NCI-H510A treated with DMSO at 0.1 percent for 48 hours (cell line): ENCODE data around the gene HOGA1.

ENCODE experiments used
- DNase-seq: peaks from one replicate; lab custom pipeline; 2025; lab: John Stamatoyannopoulos, UW

Gene HOGA1

DNA sequence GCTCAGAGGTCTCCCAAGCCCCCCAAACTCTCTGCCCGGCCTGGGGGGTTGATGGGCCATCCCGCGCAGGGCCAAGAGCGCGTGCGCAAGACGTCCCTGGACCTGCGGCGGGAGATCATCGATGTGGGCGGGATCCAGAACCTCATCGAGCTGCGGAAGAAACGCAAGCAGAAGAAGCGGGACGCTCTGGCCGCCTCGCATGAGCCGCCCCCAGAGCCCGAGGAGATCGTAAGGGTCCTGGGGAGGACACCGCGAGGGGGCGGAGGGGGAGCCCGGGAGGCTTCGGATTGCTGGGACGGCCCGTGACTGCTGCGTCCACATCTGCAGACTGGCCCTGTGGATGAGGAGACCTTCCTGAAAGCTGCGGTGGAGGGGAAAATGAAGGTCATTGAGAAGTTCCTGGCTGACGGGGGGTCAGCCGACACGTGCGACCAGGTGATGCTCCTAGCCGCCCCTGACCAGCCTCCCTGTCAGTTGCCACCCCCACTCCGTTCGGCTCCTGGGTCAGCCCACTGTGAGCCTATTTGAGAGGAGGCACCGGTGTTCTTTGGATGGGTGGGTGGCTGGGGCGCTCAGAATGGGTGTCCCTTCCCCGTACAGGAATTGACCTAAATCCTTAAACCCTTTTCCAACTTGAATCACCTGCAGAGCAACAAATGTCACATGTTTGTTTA is 5.9 kb upstream of the HOGA1 start:
- no peak for DNase-seq

DNA sequence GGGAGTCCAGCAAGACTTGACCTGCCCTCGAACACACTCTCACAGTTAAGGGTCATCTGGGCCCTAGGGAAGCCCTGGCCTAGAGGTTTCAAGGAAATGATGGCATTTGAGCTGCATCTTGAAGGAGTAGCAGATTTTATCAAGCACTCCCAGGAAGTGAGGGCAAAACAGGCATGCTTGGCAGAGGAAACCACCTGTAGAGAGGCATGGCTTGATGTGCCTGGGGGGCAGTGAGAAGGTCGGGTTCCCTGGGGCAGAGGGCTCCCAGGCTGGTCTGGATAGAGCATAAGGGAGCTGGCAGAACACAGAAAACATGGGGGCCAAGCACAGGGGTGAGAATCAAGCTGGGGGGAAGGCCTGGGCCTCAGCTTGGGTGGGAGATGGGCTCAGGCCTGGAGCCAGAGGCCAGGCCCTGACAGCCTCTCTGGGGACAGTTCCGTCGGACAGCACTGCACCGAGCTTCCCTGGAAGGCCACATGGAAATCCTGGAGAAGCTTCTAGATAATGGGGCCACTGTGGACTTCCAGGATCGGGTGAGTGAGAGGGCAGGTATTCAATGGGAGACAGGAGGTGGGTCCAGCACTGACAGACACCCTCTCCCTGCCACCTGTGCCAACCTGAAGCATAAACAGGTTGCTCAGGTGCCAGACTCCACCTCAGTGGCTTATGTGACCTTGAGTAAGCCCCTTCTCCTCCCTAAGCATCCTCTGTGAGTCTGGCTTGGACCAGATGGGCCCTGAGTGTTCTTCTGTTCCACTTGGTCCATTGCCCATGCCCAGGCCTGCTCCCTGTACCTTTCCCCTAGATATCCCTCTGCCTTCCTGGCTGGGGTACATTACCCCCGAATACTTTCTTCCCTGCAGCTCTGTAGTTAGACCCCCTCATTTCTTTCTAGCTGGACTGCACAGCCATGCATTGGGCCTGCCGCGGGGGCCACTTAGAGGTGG is 3.5 kb upstream of the HOGA1 start:
- DNase-seq: no peak

DNA sequence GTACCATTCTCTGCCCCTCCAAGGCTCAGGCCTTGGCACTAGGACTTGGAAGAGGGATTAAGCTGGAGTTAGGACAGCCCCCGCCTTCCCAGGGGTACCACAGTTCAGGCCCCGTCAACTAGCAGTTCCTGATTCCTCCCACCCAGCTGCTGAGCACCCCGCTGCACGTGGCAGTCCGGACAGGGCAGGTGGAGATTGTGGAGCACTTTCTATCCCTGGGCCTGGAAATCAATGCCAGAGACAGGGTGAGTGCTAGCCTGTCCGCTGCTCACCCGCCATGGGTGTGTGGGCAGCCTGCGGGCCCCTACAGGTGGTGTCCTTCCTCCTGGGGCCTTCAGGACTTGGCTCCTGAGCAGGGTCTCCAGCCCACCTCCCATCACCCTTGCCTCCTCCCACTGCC is 2.0 kb upstream of the HOGA1 start:
- DNase-seq: no peak

DNA sequence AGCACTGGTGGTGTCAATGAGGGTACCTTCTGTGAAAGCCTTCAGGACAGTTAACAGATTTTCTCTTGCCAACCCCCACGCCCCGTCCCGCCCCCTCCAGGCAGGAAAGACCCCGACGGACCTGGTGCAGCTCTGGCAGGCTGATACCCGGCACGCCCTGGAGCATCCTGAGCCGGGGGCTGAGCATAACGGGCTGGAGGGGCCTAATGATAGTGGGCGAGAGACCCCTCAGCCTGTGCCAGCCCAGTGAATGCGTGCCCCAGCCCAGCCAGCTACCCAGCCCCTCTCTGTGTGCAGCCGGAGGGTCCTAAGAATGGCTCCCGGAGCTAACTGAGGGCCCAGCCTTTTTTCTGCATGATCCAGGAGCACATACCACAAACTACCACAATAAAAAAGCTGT is 713 bp upstream of the HOGA1 start:
- no peak for DNase-seq

DNA sequence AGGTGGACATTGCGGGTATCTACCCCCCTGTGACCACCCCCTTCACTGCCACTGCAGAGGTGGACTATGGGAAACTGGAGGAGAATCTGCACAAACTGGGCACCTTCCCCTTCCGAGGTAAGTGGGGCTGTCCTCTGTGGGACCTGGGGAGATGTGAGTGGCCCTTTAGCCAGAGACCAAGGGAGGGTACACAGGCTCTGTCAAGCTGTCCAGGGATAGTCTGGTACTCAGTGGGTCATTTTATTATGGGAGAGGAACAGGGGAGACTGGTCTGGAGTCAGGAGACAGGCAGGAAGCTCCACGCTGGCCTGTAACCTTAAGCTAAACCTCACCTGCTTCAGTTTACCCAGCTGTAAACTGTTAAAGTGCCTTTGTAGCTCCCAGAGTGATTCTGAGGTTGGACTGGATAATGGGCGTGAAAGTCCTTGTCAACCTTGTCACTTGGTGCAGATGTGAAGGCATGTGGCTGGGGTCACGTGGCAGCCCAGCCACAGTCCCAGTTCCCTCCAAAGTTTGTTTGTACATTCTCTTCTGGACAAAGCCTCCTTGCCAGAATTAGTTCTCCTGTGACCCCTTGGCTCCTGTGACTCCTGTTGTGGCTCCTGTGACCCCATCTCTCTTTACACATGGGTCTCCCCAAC is 729 bp downstream of the HOGA1 start:
- DNase-seq: peak; percentile 7

DNA sequence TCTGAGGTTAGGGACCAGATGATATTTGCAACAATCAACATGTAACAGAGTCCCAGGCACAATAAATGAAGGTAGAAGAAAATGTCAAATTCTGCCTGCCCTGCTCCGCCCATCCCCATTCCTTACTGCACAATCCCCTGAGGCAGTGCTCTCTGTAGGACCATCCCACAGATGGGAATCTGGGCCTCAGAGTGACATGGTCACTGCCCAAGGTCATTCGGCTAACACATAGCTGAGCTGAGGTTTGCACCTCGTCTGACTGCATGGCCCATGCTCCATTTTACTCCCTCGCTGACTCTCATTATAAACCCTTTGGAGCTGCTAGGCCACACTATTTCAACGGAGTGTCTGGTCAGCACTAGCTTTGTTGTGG is 1.2 kb downstream of the HOGA1 start:
- no peak for DNase-seq

DNA sequence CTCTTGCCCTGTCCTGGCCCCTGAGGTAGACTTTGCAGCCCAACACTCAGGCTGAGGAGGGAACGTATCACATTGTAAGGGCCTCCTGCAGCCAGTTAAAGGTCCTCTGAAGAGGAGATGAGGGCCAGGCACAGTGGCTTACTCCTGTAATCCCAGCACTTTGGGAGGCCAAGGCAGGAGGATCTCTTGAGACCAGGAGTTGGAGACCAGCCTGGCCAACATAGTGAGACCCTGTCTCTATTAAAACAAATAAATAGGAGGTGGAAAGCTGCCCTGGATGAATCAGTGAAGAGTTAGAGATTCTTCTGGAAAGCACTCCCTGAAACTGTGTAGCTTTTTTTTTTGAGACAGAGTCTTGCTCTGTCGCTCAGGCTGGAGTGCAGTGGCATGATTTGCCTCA is 3.0 kb downstream of the HOGA1 start:
- no peak for DNase-seq

DNA sequence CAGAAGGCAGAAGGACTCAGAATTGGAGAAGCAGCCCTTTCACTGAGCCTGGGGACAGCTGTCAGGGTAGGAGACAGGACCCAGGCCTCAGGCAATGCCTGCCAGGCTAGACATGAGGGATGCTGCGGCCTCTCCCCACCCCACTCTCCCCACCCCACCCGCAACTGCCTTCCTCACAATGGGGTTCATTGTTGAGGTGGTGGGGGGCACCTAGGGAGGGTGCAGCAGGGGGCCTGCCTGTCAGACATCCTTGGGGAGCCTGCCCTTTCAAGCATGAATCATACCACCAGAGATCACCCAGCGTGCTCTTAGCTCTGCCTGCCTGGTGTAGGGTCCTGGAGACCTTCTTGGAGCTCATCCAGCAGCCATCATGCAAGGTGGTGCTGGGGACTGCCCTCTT is 5.3 kb downstream of the HOGA1 start, which contains the start of gene C10orf62:
Gene C10orf62 (plus strand): TSS at position 243 of the 400 bp plus-strand sequence. CDS start 177 bp downstream, outside the sequence.
- no peak for DNase-seq

DNA sequence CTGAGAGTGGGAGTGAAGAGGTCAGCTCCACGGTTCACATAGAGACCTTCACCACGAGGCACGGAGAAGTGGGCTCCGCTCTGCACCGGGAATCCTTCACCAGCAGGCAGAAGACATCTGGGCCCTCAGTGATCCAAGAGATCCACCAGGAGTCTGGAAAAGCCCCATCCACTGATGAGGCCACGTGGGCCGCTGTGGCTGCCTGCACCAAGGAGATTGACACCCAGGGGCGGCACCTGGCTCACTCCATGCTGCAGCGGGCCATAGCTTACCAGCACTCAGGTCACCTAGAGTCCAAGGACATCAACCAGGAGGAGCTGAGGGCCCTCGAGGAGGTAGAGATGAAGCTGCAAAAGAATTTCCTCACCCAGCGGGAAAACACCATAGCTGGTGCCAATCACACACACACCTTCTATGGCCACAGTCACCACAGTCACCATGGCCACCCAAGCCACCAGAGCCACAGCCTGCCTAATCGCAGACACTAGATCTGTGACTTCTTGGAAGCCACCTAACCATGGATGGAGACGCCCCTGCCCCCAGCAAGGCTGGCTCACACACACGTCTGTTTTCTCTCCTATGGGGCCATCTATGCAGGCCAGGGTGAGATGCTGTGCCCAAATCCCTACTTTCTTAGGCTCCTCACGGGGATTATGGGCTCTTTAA is 6.0 kb downstream of the HOGA1 start:
- no peak for DNase-seq

DNA sequence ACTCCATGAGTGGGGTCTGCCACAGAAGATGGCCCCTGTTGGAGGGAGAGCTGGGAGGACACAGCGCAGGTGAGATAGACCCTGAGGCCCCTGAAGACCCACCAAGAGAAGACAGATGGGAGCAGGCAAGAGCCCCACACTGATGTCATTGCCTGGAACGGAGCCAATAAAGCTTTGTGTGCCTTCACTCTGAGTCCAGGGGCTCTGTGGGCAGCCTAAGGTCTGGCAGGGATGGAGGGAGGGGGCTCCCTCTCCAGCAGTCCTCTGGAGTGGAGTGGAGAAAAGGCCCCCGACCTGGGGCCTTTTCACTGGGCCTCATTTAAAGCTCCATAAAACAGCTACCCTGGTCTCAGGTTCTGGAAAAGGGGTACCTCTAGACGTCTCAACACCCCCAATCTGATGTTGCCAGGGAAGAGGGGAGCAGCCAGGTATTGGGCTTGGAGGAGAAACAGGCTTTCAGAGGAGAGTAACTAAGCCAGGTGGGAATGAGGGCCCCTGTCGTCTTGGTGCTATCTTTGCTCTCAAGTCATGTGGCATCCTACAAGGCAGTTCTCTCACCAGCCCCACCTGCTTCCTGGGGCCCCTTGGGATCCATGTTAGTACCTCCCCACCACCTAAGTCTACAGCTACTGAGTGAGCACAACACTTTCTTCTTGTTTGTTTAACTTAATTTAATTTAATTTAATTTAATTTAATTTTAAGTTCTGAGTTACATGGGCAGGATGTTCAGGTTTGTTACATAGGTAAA is 6.7 kb downstream of the HOGA1 start:
- no peak for DNase-seq

DNA sequence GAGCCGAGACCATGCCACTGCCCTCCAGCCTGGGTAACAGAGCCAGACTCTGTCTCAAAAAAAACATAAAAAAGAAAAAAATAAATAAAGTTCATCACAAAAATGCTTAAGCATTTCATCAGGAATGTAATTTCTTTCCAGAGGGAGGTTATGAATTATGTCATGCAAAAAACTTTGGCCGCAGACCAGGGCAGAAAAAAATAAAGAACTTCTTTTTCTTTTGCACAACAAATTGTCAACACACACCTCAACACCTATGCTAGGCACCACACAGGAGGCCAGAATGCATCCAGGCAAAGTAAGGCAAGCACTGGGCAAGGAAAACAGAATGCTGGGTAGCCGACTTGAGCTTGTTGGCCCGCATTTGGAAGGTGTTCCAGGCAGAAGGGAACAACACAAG is 9.2 kb downstream of the HOGA1 start:
- no peak for DNase-seq

DNA sequence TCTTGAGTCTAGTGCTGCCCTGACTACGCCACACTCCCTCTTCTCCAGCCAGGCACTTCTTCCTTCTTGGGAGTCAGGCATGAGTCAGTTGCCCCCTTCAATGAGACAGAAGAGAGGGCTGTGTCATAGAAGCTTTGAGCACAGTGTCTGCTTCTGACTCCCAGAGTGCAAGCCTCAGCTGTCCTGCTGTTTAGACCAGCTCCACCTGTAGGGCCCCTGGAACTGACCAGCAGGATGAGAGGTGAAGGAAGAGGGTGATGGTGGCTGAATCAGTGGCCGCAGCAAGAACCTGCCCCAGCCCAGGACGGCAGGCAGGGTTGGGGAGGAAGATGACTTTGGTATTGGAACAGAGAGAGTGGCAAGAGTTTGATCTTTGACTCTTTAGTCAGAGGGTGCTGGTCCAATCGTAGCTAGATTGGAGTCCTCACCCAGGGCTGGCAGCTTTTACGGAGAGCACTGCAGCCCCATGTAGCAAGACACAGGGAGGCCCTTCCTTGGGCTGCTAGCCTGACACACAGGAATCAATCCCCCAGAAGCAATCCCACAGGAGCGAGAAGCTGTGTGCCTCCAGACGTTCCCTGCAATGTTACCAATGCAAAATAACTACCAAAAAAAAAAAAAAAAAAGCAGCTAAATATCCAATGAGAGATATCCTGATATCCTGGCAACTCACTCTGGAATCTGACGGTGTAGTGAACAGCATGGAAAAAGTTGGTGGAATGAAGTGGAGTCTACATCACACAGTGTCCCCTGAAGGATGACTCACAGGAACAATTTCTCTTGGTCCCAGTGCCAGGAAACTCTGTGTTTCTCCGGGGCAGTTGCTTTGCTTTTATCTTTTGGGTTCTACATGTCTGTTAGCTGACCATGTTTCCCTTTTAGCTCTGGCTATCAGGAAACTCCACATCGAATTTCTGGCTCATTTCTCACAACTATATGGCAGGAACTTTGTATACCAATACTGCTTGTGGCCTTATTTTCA is 12.2 kb downstream of the HOGA1 start:
- DNase-seq: no peak

DNA sequence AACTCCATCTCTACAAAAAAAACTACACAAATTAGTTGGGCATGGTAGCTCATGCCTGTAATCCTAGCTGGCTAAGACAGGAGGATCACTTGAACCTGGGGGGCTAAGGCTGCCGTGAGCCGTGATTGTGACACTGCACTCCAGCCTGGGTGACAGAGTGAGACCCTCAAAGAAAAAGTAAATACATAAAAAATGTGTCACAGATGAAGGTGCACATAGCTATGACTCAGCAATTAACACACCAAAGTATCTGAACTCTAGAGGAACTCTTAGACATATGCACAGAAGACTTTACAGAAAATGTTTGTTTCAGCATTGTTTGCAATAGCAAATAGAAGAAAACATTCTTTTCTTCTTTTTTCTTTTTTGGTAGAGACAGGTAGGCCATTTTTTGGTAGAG is 13.6 kb downstream of the HOGA1 start:
- DNase-seq: no peak

DNA sequence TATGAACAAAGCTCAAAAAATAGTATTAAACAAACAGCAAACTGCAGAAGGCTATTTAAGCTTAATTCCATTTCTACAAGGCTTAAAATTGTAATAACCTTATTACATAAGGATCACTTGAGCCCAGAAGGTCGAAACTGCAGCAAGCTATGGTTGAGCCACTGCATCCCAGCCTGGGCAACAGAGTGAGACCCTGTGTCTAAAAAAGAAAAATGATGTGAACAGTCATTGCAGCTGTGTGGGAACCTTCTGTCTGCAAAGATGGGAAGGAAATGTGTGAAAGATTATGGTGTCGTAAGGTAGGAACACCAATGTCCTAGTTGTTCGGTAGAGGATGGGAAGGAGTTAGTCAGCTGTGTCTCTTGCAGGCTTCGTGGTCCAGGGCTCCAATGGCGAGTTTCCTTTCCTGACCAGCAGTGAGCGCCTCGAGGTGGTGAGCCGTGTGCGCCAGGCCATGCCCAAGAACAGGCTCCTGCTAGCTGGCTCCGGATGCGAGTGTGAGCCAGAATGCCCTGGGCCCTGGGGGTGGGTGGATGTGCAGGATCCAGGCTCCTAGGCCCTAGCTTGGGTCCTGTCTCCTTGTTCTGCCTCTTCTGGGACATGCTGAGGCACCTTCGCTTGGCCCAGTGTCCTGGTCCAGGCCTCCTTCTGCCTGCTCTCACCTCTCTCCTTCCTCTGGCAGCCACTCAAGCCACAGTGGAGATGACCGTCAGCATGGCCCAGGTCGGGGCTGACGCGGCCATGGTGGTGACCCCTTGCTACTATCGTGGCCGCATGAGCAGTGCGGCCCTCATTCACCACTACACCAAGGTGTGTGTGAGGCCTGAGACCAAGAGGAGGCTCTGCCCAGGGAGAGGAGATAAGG is 14.4 kb downstream of the HOGA1 start:
- DNase-seq: no peak

DNA sequence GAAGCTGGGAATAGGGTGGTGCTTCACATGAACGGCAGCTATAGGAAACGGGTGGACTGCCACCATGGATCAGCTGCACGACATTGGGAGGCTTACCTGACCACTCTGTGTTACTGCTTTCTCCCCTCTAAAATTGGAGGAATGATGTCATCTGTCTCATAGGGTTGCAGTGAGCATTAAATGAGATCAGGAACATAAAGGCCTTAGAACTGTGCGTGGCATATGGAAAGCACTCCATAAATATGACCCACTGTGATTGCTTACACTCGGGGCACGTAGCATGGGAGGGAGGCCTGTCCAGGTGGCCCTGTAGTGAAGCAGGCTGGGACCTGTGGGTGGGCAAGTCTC is 15.1 kb downstream of the HOGA1 start:
- DNase-seq: no peak

DNA sequence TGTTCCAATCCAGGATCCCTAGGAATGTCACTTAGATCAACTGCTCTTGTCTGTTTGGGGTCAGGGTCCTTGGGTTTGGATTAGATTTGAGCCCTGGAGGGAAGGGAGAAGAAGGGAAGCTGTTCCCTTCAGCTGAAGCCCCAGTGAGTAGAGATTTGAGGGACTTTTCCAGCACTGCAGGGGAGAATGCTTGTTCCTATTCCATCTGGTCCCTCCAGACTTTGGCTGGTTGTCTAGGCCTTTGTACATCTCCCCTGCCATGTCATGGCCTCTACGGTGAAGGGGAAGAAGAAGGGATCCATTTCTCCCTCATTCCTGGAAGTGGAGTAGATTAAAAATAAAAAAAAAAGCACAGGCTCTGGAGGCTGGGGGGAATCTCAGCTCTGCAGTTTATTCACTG is 16.4 kb downstream of the HOGA1 start:
- DNase-seq: no peak

DNA sequence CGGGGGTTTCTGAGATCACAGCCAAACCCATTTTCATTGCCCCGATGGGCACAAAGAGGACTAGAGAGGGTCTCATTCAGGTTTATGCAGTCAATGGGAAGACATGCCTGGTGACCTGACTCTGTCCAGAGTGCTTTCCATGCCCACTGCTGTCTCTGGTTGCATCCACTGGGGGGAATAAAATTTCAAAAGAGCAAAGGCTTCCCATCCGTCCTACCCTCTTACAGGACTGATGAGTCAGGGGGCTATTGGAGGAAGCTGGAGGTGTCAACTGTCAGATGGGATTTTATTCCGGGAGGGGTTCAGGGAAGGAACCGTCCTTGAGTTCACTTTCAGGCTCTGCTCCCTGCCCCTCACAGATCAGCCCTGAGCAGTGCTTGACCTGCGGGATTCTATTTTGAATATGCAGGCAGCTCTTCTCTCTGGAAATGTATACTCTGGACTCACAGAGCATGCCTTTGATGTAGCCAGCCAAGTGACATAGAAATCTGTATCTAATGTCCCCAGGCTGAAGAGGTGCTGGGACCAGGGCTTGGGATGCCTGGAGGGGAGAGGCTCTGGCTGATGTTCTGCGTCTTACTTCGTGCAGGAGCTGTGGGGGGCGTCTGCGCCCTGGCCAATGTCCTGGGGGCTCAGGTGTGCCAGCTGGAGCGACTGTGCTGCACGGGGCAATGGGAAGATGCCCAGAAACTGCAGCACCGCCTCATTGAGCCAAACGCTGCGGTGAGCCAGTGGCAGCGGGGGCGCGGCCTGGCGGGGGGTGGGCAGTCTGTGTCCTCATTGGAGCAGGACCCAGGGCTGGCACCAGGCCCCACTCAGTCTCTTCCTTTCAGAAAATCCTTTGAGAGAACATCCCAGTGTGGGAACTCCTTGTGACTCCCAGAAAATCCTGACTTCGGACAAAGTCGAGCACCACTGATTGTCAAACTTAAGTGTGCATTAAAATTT is 17.4 kb downstream of the HOGA1 start:
- no peak for DNase-seq

DNA sequence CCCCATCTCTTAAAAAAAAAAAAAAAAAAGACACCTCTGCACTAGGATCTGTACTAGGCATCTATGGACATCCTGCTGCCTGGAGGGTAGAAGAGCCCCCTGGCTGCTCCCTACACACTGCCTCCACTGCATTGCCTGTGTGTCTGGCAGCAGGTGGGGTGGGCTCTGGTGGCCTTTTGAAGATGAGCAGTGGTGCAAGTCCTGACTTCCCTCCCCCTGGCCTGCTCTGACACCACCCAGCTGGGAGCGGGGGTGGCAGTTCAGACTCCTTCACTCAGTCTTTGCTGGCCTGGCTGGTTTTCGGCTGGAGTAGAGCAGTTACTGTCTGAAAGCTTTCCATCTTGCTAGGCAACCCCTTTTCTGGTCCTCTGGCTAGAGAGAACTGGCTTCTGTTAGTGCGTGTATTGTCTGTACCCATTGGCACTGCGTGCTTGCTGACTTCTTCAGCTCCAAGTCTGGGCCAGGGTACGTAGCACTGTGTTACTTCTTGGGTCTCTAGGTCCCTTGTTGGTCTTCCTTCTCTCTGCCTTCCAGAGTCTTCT is 23.0 kb downstream of the HOGA1 start:
- no peak for DNase-seq
